IMR-90 (cell line): ENCODE results near the gene RGL1. TPM values are rescaled to one million over a fixed set of nuclear protein-coding genes. Genes with fewer than 3 reads are reported as not detected.
A peak's percentile ranks its signal among the peaks of the same experiment; 100 is the strongest.

Source experiments
- ATAC-seq: fragments of 200-7000 bp; cut with Tn5 transposase; 2 replicates; pipeline ENCODE4 v1.9.1; 2020; ENCODE audit warnings: low read depth, mild to moderate bottlenecking, moderate library complexity
- BruUV-seq: library from RNA; stranded (reverse); fragments of 400-500 nt; replicated peaks from 2 replicates; lab custom pipeline; 2021; lab: Mats Ljungman, UMichigan
- CTCF ChIA-PET: fragments of 300-600 bp; formaldehyde crosslinking; extraction: SDS; loops from one replicate; lab custom pipeline; 2021; ENCODE audit warnings: antibody characterized with exemption; lab: Yijun Ruan, JAX
- POLR2A ChIA-PET: fragments of 300-600 bp; sonication (Branson Sonifier 250); formaldehyde crosslinking; loops from one replicate; lab custom pipeline; 2022; ENCODE audit warnings: antibody characterized with exemption; ENCODE audit not compliant: unreplicated experiment; lab: Charles Lee
- DNase-seq: peaks from one replicate; pipeline ENCODE4 v3.0.0; 2013
- H2AFZ ChIP-seq: replicated peaks from 2 replicates; pipeline ENCODE3; 2013; ENCODE audit warnings: low read length, mild to moderate bottlenecking; ENCODE audit not compliant: poor library complexity
- H2AK5ac ChIP-seq: 2 replicates; pipeline ENCODE4 v1.6.1; 2013; ENCODE audit warnings: low read depth, low read length, inconsistent platforms
- H2AK9ac ChIP-seq: replicated peaks from 2 replicates; pipeline ENCODE3; 2013; ENCODE audit warnings: mild to moderate bottlenecking, low read depth, low read length, moderate library complexity; ENCODE audit not compliant: poor library complexity
- H2BK120ac ChIP-seq: 2 replicates; pipeline ENCODE4 v1.6.1; 2013; ENCODE audit warnings: low read depth, low read length, inconsistent platforms
- H2BK15ac ChIP-seq: 3 replicates; pipeline ENCODE4 v1.6.1; 2013; ENCODE audit warnings: low read depth, low read length, inconsistent platforms
- H2BK20ac ChIP-seq: 2 replicates; pipeline ENCODE4 v1.6.1; 2013; ENCODE audit warnings: low read depth, mild to moderate bottlenecking, inconsistent platforms, low read length, moderate library complexity
- H2BK5ac ChIP-seq: 2 replicates; pipeline ENCODE4 v1.6.1; 2013; ENCODE audit warnings: mild to moderate bottlenecking, low read depth, low read length, inconsistent platforms; ENCODE audit not compliant: poor library complexity, severe bottlenecking
- H3K14ac ChIP-seq: replicated peaks from 2 replicates; pipeline ENCODE4 v1.6.1; 2013; ENCODE audit warnings: low read depth, low read length, inconsistent platforms
- H3K18ac ChIP-seq: 2 replicates; pipeline ENCODE4 v1.6.1; 2013; ENCODE audit warnings: low read depth, low read length, control low read depth
- H3K23ac ChIP-seq: 2 replicates; pipeline ENCODE4 v1.6.1; 2013; ENCODE audit warnings: low read depth, low read length, inconsistent platforms
- H3K27ac ChIP-seq: 2 replicates; pipeline ENCODE4 v1.5.1; 2013; ENCODE audit warnings: mild to moderate bottlenecking, control low read depth, low read length; ENCODE audit not compliant: insufficient read depth
- H3K27me3 ChIP-seq: 2 replicates; pipeline ENCODE4 v1.6.1; 2013; ENCODE audit warnings: low read length; ENCODE audit not compliant: control insufficient read depth, insufficient read depth
- H3K36me3 ChIP-seq: 2 replicates; pipeline ENCODE4 v1.6.1; 2013; ENCODE audit warnings: low read length, mixed read lengths; ENCODE audit not compliant: control insufficient read depth, insufficient read depth
- H3K4ac ChIP-seq: 2 replicates; pipeline ENCODE4 v1.6.1; 2013; ENCODE audit warnings: low read depth, low read length, inconsistent platforms
- H3K4me1 ChIP-seq: 2 replicates; pipeline ENCODE4 v1.6.1; 2013; ENCODE audit warnings: low read length, mixed read lengths; ENCODE audit not compliant: control insufficient read depth, insufficient read depth
- H3K4me2 ChIP-seq: 2 replicates; pipeline ENCODE4 v1.6.1; 2013; ENCODE audit warnings: low read depth, mild to moderate bottlenecking, control low read depth, low read length, moderate library complexity
- H3K4me3 ChIP-seq: 2 replicates; pipeline ENCODE4 v1.5.1; 2013; ENCODE audit warnings: low read depth, mild to moderate bottlenecking, control low read depth, low read length, moderate library complexity; ENCODE audit not compliant: insufficient read depth
- H3K56ac ChIP-seq: 2 replicates; pipeline ENCODE4 v1.6.1; 2013; ENCODE audit warnings: low read length, inconsistent platforms; ENCODE audit not compliant: insufficient read depth; ENCODE audit errors: extremely low read depth
- H3K79me1 ChIP-seq, 2 experiments: 2 replicates each; pipeline ENCODE4 v1.6.1; 2013; ENCODE audit warnings: low read length in 2 of 2, inconsistent platforms in 1 of 2, low read depth in 1 of 2
- H3K9ac ChIP-seq: 2 replicates; pipeline ENCODE4 v1.6.1; 2013; ENCODE audit warnings: low read depth, low read length, control low read depth
- H3K9me1 ChIP-seq: 2 replicates; pipeline ENCODE4 v1.6.1; 2013; ENCODE audit warnings: low read length, inconsistent platforms; ENCODE audit not compliant: insufficient read depth
- H3K9me3 ChIP-seq: 2 replicates; pipeline ENCODE4 v1.6.1; 2013; ENCODE audit warnings: low read length; ENCODE audit not compliant: control insufficient read depth, insufficient read depth
- H4K20me1 ChIP-seq: 2 replicates; pipeline ENCODE4 v1.6.1; 2013; ENCODE audit warnings: low read length, inconsistent platforms; ENCODE audit not compliant: insufficient read depth
- H4K5ac ChIP-seq: 2 replicates; pipeline ENCODE4 v1.6.1; 2013; ENCODE audit warnings: mild to moderate bottlenecking, low read depth, low read length, control low read depth
- H4K8ac ChIP-seq, 2 experiments: 2 replicates each; pipeline ENCODE4 v1.6.1; 2013; ENCODE audit warnings: low read depth in 2 of 2, low read length in 2 of 2, control low read depth in 1 of 2, inconsistent platforms in 1 of 2
- H4K91ac ChIP-seq: 2 replicates; pipeline ENCODE4 v1.6.1; 2013; ENCODE audit warnings: low read depth, low read length, inconsistent platforms; ENCODE audit not compliant: insufficient read depth
- BHLHE40 ChIP-seq: fragments of 150-350 bp; IDR thresholded peaks from 2 replicates; pipeline ENCODE4 v1.6.1; 2016; ENCODE audit warnings: mild to moderate bottlenecking, low read depth, low read length
- CEBPB ChIP-seq: IDR thresholded peaks from 2 replicates; pipeline ENCODE4 v1.6.1; 2012; ENCODE audit warnings: low read depth, low read length, improper control_type of control experiment
- CHD1 ChIP-seq: IDR thresholded peaks from 2 replicates; pipeline ENCODE4 v1.6.1; 2012; ENCODE audit warnings: low read depth, low read length, improper control_type of control experiment
- FOS ChIP-seq: fragments of 150-350 bp; IDR thresholded peaks from 2 replicates; pipeline ENCODE4 v1.6.1; 2016; ENCODE audit warnings: low read depth, low read length
- MAFK ChIP-seq: IDR thresholded peaks from 2 replicates; pipeline ENCODE4 v1.6.1; 2012; ENCODE audit warnings: low read depth, low read length, improper control_type of control experiment
- MAZ ChIP-seq: IDR thresholded peaks from 2 replicates; pipeline ENCODE4 v1.6.1; 2012; ENCODE audit warnings: low read depth, mild to moderate bottlenecking, low read length, improper control_type of control experiment, moderate library complexity, borderline replicate concordance
- MXI1 ChIP-seq: IDR thresholded peaks from 2 replicates; pipeline ENCODE4 v1.6.1; 2012; ENCODE audit warnings: low read depth, mild to moderate bottlenecking, low read length, moderate library complexity, borderline replicate concordance
- NFE2L2 ChIP-seq: fragments of 150-350 bp; IDR thresholded peaks from 2 replicates; pipeline ENCODE4 v1.6.1; 2016; ENCODE audit warnings: low read depth, mild to moderate bottlenecking, low read length
- POLR2A ChIP-seq: IDR thresholded peaks from 2 replicates; pipeline ENCODE4 v1.6.1; 2012; ENCODE audit warnings: mild to moderate bottlenecking, low read depth, low read length
- RAD21 ChIP-seq: IDR thresholded peaks from 2 replicates; pipeline ENCODE4 v1.6.1; 2012; ENCODE audit warnings: low read length, improper control_type of control experiment
- RCOR1 ChIP-seq: IDR thresholded peaks from 2 replicates; pipeline ENCODE4 v1.6.1; 2012; ENCODE audit warnings: mild to moderate bottlenecking, low read length, improper control_type of control experiment; ENCODE audit not compliant: insufficient replicate concordance
- RFX5 ChIP-seq: IDR thresholded peaks from 2 replicates; pipeline ENCODE4 v1.8.0; 2012; ENCODE audit warnings: low read depth, mild to moderate bottlenecking, low read length, moderate library complexity
- SMC3 ChIP-seq: fragments of 150-350 bp; IDR thresholded peaks from 2 replicates; pipeline ENCODE4 v1.6.1; 2016; ENCODE audit warnings: low read depth, mild to moderate bottlenecking, antibody characterized with exemption, low read length, moderate library complexity
- dilution Hi-C: fragments of 300-500 bp; cut with HindIII; formaldehyde crosslinking; loops from one replicate; pipeline ENCODE4 v1.14.3; 2018; ENCODE audit warnings: low sequenced_read_pairs; ENCODE audit not compliant: unreplicated experiment
- in situ Hi-C: fragments of 300-500 bp; cut with MboI; formaldehyde crosslinking; loops from 3 replicates; pipeline ENCODE4 v1.14.3; 2019; ENCODE audit warnings: low sequenced_read_pairs, inconsistent platforms, mixed read lengths
- intact Hi-C: fragments of 100-400 bp; cut with micrococcal nuclease; formaldehyde crosslinking; loops from 2 replicates; pipeline ENCODE4 v1.10.0; 2022
- polyA plus RNA-seq, 3 experiments: library from polyadenylated mRNA; depleted of rRNA; stranded (reverse); fragments of >200 nt; gene quantifications; 2 replicates each; pipeline ENCODE4 v1.2.3, GENCODE V29; 2012; ENCODE audit warnings: low replicate concordance in 1 of 3
- total RNA-seq: library from RNA; depleted of rRNA; stranded (reverse); fragments of >200 nt; gene quantifications from 2 replicates; pipeline ENCODE4 v1.2.3, GENCODE V29; 2012
- TF ChIP-seq, protein P1 (sequence below): fragments of 150-350 bp; IDR thresholded peaks from 2 replicates; pipeline ENCODE4 v1.6.1; 2017; ENCODE audit warnings: mild to moderate bottlenecking, antibody characterized with exemption, low read length, low read depth
- TF ChIP-seq, protein P2 (sequence below): conservative IDR thresholded peaks from 2 replicates; pipeline ENCODE4 v1.5.1; 2012; ENCODE audit warnings: mild to moderate bottlenecking, low read depth, low read length, improper control_type of control experiment
- TF ChIP-seq, protein P3 (sequence below): fragments of 150-350 bp; IDR thresholded peaks from 2 replicates; pipeline ENCODE4 v1.6.1; 2016; ENCODE audit warnings: low read depth, mild to moderate bottlenecking, low read length, moderate library complexity, borderline replicate concordance

RGL1 gene
- total and polyA plus RNA-seq, 2 of the 4 experiments (the other 2 are of a cell fraction): 4.7 to 7.5 TPM

DNA sequence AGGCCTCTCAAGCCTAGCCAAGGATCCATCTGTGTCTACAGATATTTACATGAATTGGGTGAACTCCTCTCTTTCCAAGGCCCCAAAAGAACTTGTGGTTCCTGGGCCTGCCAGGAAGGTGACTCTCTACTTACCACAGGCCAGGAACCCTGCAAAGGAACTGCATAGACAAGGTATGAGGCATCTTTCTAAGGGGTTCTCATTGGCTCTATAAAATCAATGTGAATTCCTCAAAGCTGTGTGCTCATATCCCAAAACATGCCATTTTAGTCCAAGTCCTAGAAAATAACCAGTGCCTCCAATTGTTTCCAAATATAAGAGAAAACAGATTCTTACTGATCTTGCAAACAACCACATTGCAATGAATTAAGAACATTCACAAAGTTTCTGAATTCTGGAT is 39.9 kb upstream of the RGL1 start:
- DNase-seq: peak; percentile 62
- BruUV-seq: no TSS peak

More for the DNA sequence above, 39.9 kb upstream of the RGL1 start:
- no peak overlapping the region for H2BK5ac ChIP-seq
- H3K4me2 ChIP-seq: no peak overlapping the region
- CTCF ChIA-PET: no interaction called here
- no peak overlapping the region for H3K18ac ChIP-seq
- TF ChIP-seq, protein P1, sequence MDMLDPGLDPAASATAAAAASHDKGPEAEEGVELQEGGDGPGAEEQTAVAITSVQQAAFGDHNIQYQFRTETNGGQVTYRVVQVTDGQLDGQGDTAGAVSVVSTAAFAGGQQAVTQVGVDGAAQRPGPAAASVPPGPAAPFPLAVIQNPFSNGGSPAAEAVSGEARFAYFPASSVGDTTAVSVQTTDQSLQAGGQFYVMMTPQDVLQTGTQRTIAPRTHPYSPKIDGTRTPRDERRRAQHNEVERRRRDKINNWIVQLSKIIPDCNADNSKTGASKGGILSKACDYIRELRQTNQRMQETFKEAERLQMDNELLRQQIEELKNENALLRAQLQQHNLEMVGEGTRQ: no peak
- TF ChIP-seq POLR2A (no peak), MXI1 (no peak), SMC3 (no peak), RFX5 (no peak), NFE2L2 (no peak), FOS (no peak), MAZ (no peak), CEBPB (no peak), RAD21 (no peak), RCOR1 (no peak), BHLHE40 (no peak), CHD1 (no peak), MAFK (no peak)
- TF ChIP-seq, protein P2, sequence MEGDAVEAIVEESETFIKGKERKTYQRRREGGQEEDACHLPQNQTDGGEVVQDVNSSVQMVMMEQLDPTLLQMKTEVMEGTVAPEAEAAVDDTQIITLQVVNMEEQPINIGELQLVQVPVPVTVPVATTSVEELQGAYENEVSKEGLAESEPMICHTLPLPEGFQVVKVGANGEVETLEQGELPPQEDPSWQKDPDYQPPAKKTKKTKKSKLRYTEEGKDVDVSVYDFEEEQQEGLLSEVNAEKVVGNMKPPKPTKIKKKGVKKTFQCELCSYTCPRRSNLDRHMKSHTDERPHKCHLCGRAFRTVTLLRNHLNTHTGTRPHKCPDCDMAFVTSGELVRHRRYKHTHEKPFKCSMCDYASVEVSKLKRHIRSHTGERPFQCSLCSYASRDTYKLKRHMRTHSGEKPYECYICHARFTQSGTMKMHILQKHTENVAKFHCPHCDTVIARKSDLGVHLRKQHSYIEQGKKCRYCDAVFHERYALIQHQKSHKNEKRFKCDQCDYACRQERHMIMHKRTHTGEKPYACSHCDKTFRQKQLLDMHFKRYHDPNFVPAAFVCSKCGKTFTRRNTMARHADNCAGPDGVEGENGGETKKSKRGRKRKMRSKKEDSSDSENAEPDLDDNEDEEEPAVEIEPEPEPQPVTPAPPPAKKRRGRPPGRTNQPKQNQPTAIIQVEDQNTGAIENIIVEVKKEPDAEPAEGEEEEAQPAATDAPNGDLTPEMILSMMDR: no peak
- TF ChIP-seq, protein P3, sequence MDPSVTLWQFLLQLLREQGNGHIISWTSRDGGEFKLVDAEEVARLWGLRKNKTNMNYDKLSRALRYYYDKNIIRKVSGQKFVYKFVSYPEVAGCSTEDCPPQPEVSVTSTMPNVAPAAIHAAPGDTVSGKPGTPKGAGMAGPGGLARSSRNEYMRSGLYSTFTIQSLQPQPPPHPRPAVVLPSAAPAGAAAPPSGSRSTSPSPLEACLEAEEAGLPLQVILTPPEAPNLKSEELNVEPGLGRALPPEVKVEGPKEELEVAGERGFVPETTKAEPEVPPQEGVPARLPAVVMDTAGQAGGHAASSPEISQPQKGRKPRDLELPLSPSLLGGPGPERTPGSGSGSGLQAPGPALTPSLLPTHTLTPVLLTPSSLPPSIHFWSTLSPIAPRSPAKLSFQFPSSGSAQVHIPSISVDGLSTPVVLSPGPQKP: no peak
- no peak overlapping the region for H3K27ac ChIP-seq
- H3K4me3 ChIP-seq: no peak overlapping the region
- no peaks in the 10 kb centered on the region for H3K4me1 ChIP-seq
- dilution Hi-C loops (no loop called here), in situ Hi-C loops (no loop called here), intact Hi-C loops (no loop called here)
- H3K79me1 ChIP-seq: no peaks in the 10 kb centered on the region
- H4K91ac ChIP-seq: no peak overlapping the region
- H3K36me3 ChIP-seq: no peaks in the 10 kb centered on the region
- no peaks in the 10 kb centered on the region for H4K20me1 ChIP-seq
- H2AK5ac ChIP-seq: no peak overlapping the region
- ATAC-seq: no peak
- H3K9me3 ChIP-seq: peaks cover 8% of the 10 kb centered on the region; the same call in 1 of the 2 replicates
- H4K8ac ChIP-seq: no peak overlapping the region
- H2BK120ac ChIP-seq: no peak overlapping the region
- H3K23ac ChIP-seq: no peak overlapping the region
- H2AK9ac ChIP-seq: no peak overlapping the region
- no peaks in the 10 kb centered on the region for H3K27me3 ChIP-seq
- no peak overlapping the region for H3K56ac ChIP-seq
- POLR2A ChIA-PET: no interaction called here
- H3K4ac ChIP-seq: no peak overlapping the region
- H4K5ac ChIP-seq: no peak overlapping the region
- no peak overlapping the region for H2AFZ ChIP-seq
- no peak overlapping the region for H2BK20ac ChIP-seq
- no peak overlapping the region for H3K14ac ChIP-seq
- no peaks in the 10 kb centered on the region for H3K9me1 ChIP-seq
- H3K9ac ChIP-seq: no peak overlapping the region
- H2BK15ac ChIP-seq: no peak overlapping the region
